MCF 10A (cell line): ENCODE results near the gene GPRC5A. TPM values are rescaled to one million over a fixed set of nuclear protein-coding genes. Genes with fewer than 3 reads are reported as not detected.

ENCODE experiments used
- BruUV-seq: library from RNA; stranded (reverse); fragments of 400-500 nt; replicated peaks from 2 replicates; lab custom pipeline; 2021; lab: Mats Ljungman, UMichigan
- CTCF ChIA-PET: fragments of 300-600 bp; sonication (Branson Sonifier 250); formaldehyde crosslinking; extraction: SDS; loops from one replicate; lab custom pipeline; 2021; ENCODE audit warnings: antibody characterized with exemption, inconsistent platforms; lab: Yijun Ruan, JAX
- POLR2A ChIA-PET: fragments of 300-600, 350-650 bp; sonication (Branson Sonifier 250); formaldehyde crosslinking; extraction: SDS; loops from one replicate; lab custom pipeline; 2020; ENCODE audit warnings: antibody characterized with exemption, inconsistent platforms; lab: Yijun Ruan, JAX
- DNase-seq: peaks from one replicate; pipeline ENCODE4 v3.0.0-alpha.2; 2018; ENCODE audit not compliant: unreplicated experiment
- H3K27ac Mint-ChIP-seq: one replicate; pipeline ENCODE4 v1.8.0; 2022; ENCODE audit warnings: mild to moderate bottlenecking, low read depth, mixed read lengths; ENCODE audit not compliant: unreplicated experiment
- H3K27me3 Mint-ChIP-seq: one replicate; pipeline ENCODE4 v1.8.0; 2022; ENCODE audit warnings: mixed read lengths; ENCODE audit not compliant: insufficient read depth, unreplicated experiment
- H3K36me3 Mint-ChIP-seq: one replicate; pipeline ENCODE4 v1.8.0; 2022; ENCODE audit warnings: mild to moderate bottlenecking, moderate library complexity, mixed read lengths; ENCODE audit not compliant: insufficient read depth, unreplicated experiment
- H3K4me1 Mint-ChIP-seq: one replicate; pipeline ENCODE4 v1.8.0; 2022; ENCODE audit warnings: mixed read lengths; ENCODE audit not compliant: insufficient read depth, unreplicated experiment
- H3K4me3 Mint-ChIP-seq: one replicate; pipeline ENCODE4 v1.8.0; 2022; ENCODE audit warnings: mild to moderate bottlenecking, moderate library complexity, mixed read lengths; ENCODE audit not compliant: unreplicated experiment
- H3K9me3 Mint-ChIP-seq: one replicate; pipeline ENCODE4 v1.8.0; 2022; ENCODE audit warnings: mixed read lengths; ENCODE audit not compliant: unreplicated experiment
- intact Hi-C: fragments of 100-400 bp; cut with micrococcal nuclease; formaldehyde crosslinking; loops from 2 replicates; pipeline ENCODE4 v1.14.1; 2022
- total RNA-seq: library from RNA; stranded (reverse); gene quantifications from 2 replicates; pipeline ENCODE4 v1.2.3, GENCODE V29; 2022
- TF ChIP-seq, protein P1 (sequence below): fragments of 200-600 bp; IDR thresholded peaks from one replicate; pipeline ENCODE4 v1.8.0; 2022; ENCODE audit warnings: antibody characterized with exemption, mild to moderate bottlenecking; ENCODE audit not compliant: unreplicated experiment

The GPRC5A gene
- total RNA-seq, 1 experiment from 2014 or later: 24.1 TPM

DNA sequence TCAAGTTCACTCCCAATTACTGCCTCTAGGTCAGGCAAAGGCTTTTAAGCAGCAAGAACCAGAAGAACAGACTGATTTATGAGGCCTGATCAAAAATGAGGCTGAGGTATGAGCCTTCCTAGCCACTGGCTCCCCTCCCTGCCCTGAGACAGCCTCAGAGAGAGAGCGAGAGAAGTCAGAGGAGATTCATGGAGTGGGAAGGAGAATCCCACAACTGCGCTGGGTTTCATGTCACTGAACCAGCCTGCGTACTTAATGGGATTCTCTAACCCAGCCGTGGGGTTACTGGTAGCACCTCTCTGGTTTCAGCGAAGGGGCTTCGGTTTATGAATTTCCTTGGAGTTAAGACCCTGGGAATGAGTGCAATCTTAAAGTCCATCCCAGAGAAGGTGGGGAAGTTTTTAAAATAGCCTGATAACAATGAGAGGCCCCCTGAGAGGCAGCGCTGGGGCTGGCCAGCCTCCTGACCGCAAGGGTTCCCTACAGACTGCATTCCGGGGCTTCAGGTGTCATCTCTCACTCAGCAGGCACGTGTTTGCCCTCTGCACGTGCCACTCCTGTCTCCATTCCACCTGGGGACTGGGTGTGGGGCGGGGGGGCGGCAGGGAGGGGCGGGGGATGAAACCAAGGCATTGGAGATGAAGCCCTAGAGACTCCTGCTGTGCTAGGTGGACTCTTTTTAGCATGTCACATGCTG is 6.1 kb upstream of the GPRC5A start:
- Mint-ChIP-seq H3K36me3 (peaks cover 8% of the 10 kb centered on the region), H3K27ac (no peak overlapping the region), H3K4me1 (peaks cover 44% of the 10 kb centered on the region), H3K9me3 (no peaks in the 10 kb centered on the region), H3K4me3 (no peak overlapping the region), H3K27me3 (no peaks in the 10 kb centered on the region)
- TF ChIP-seq, protein P1, sequence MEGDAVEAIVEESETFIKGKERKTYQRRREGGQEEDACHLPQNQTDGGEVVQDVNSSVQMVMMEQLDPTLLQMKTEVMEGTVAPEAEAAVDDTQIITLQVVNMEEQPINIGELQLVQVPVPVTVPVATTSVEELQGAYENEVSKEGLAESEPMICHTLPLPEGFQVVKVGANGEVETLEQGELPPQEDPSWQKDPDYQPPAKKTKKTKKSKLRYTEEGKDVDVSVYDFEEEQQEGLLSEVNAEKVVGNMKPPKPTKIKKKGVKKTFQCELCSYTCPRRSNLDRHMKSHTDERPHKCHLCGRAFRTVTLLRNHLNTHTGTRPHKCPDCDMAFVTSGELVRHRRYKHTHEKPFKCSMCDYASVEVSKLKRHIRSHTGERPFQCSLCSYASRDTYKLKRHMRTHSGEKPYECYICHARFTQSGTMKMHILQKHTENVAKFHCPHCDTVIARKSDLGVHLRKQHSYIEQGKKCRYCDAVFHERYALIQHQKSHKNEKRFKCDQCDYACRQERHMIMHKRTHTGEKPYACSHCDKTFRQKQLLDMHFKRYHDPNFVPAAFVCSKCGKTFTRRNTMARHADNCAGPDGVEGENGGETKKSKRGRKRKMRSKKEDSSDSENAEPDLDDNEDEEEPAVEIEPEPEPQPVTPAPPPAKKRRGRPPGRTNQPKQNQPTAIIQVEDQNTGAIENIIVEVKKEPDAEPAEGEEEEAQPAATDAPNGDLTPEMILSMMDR: no peak
- no peak for DNase-seq
- no TSS peak for BruUV-seq
- ChIA-PET POLR2A (interaction anchor here (1.3 kb wide), 1 partner anchor 12 kb away, joined by 5 read pairs; no protein-coding TSS in a partner anchor), CTCF (interaction anchor here (0.6 to 1.5 kb wide), 3 partner anchors 73 to 98 kb away, joined by 3 to 5 read pairs (median 5); no protein-coding TSS in a partner anchor)
- intact Hi-C loops: no loop called here

DNA sequence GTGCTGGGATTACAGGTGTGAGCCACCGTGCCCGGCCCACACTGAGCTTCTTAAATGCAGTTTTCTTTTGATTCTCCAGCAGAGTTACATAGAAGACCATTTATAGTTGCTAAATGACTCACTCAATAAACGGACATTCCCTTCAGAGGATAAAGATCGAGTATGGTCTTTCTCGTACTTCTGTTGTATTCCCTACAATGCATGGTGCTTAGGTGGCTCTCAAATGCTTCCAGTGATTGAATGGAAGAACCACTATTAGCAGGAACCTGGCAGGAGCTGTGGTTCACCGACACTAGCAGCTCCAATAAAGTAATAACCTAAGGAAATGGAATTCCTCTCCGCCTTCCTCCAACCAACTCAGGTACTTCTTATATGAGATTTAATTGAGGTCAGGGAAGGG is 3.9 kb upstream of the GPRC5A start:
- TF ChIP-seq, protein P1: no peak
- Mint-ChIP-seq H3K36me3 (peaks cover 8% of the 10 kb centered on the region), H3K27ac (no peak overlapping the region), H3K27me3 (no peaks in the 10 kb centered on the region), H3K4me3 (no peak overlapping the region), H3K9me3 (no peaks in the 10 kb centered on the region), H3K4me1 (peaks cover 39% of the 10 kb centered on the region)
- no TSS peak for BruUV-seq
- intact Hi-C loops: no loop called here
- POLR2A ChIA-PET: interaction anchor here (0.7 to 1.8 kb wide), 4 partner anchors 9 to 720 kb away, joined by 3 to 4 read pairs (median 4); no protein-coding TSS in a partner anchor
- CTCF ChIA-PET: interaction anchor here (0.6 to 1.6 kb wide), 8 partner anchors 15 to 528 kb away, joined by 3 to 6 read pairs (median 4); partner anchors contain the start of gene DDX47
- no peak for DNase-seq

DNA sequence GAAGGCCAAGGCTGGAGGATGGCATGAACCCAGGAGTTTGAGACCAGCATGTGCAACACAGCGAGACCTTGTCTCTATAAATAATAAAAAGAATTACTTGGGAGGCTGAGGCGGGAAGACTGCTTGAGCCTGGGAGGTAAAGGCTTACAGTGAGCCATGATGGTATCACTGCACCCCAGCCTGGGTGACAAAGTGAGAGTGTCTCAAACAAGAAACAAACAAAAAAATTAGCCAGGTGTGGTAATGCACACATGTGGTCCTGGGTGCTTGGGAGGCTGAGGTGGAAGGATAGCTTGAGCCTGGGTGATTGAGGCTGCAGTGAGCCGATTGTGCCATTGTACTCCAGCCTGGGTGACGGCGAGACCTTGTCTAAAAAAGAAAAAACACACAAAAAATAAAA is 1.7 kb upstream of the GPRC5A start:
- intact Hi-C loops: loop anchor here (5.0 kb wide), 1 partner anchor 167 kb away; no protein-coding TSS in a partner anchor
- H3K27ac Mint-ChIP-seq: peak overlapping the region; percentile 87
- H3K27me3 Mint-ChIP-seq: no peaks in the 10 kb centered on the region
- TF ChIP-seq, protein P1: no peak
- DNase-seq: no peak
- POLR2A ChIA-PET: interaction anchor here (2.0 to 4.8 kb wide), 7 partner anchors 11 to 102 kb away, joined by 12 to 123 read pairs (median 41); partner anchors contain the start of genes APOLD1 and DDX47
- no peaks in the 10 kb centered on the region for H3K36me3 Mint-ChIP-seq
- CTCF ChIA-PET: interaction anchor here (0.6 to 4.4 kb wide), 6 partner anchors 12 to 219 kb away, joined by 3 to 61 read pairs (median 10); no protein-coding TSS in a partner anchor
- no TSS peak for BruUV-seq
- no peak overlapping the region for H3K4me3 Mint-ChIP-seq
- H3K9me3 Mint-ChIP-seq: no peaks in the 10 kb centered on the region
- peaks cover 34% of the 10 kb centered on the region for H3K4me1 Mint-ChIP-seq

DNA sequence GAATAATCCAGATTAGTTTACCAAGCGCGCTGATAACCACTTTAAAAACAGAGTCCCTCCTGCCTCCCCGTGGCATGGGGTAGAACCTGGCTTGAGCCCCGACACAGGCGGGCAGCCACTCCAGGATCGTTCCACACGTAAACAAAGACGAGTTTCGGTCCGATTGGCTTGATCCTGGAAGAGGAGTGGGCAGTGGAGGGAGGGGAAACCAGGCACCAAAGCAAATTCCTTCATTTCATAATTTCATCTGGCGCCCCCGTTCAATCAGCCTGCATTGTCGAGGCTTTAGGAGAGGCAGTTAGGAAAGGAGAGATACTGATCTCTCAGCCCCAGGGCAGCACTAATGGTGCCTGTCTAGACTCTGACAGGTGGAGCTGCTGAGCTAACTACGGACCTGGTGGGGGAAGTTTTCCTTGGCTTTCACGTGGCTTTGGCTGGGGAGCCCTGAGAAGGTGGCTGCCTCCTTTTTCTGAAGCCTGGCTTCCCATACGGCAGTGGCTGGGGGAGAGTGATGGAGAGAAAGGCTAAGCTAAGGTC is 751 bp upstream of the GPRC5A start:
- CTCF ChIA-PET: interaction anchor here (0.7 to 4.4 kb wide), 18 partner anchors 8 to 316 kb away, joined by 3 to 61 read pairs (median 7); no protein-coding TSS in a partner anchor
- Mint-ChIP-seq H3K27ac (peak overlapping the region; percentile 87), H3K36me3 (no peaks in the 10 kb centered on the region), H3K9me3 (no peaks in the 10 kb centered on the region), H3K4me1 (peaks cover 34% of the 10 kb centered on the region), H3K27me3 (no peaks in the 10 kb centered on the region), H3K4me3 (peak overlapping the region; percentile 82)
- intact Hi-C loops: loop anchor here (1.0 to 5.0 kb wide), 4 partner anchors 26 to 168 kb away; no protein-coding TSS in a partner anchor
- POLR2A ChIA-PET: interaction anchor here (0.8 to 4.8 kb wide), 26 partner anchors 7 to 1880 kb away, joined by 3 to 123 read pairs (median 6); partner anchors contain the start of genes APOLD1, DDX47 and EMP1
- peak; percentile 91 for DNase-seq
- BruUV-seq: TSS peak; percentile 77
- TF ChIP-seq, protein P1: peak; percentile 31
